DOHH2 (cell line): ENCODE results near the gene ARMC8.

Experiments used
- H3F3A ChIP-seq: fragments of 200-600 bp; sonication (generic), shearing (Covaris generic); 2 replicates; pipeline ENCODE4 v1.6.0; 2016; ENCODE audit warnings: antibody characterized with exemption, mild to moderate bottlenecking; ENCODE audit not compliant: control insufficient read depth, insufficient read depth
- H3K27ac ChIP-seq: fragments of 200-600 bp; sonication (generic); 2 replicates; pipeline ENCODE4 v1.5.1; 2014; ENCODE audit warnings: low read depth, mild to moderate bottlenecking, low read length, moderate library complexity
- H3K27me3 ChIP-seq: fragments of 200-600 bp; sonication (generic); 2 replicates; pipeline ENCODE4 v1.6.1; 2014; ENCODE audit warnings: mild to moderate bottlenecking, low read length, mixed read lengths; ENCODE audit not compliant: control insufficient read depth
- H3K36me3 ChIP-seq: fragments of 200-600 bp; sonication (generic); 2 replicates; pipeline ENCODE4 v1.6.1; 2014; ENCODE audit warnings: mild to moderate bottlenecking, low read length, moderate library complexity, mixed read lengths; ENCODE audit not compliant: control insufficient read depth
- H3K4me1 ChIP-seq: fragments of 200-600 bp; sonication (generic); 2 replicates; pipeline ENCODE4 v1.6.1; 2014; ENCODE audit warnings: mild to moderate bottlenecking, low read length, mixed read lengths; ENCODE audit not compliant: control insufficient read depth
- H3K4me2 ChIP-seq: fragments of 200-600 bp; sonication (generic); 2 replicates; pipeline ENCODE4 v1.6.0; 2014; ENCODE audit warnings: mild to moderate bottlenecking, low read length, moderate library complexity
- H3K4me3 ChIP-seq: fragments of 200-600 bp; sonication (generic); 2 replicates; pipeline ENCODE4 v1.5.1; 2014; ENCODE audit warnings: mild to moderate bottlenecking, low read length, mixed read lengths
- H3K79me2 ChIP-seq: fragments of 200-600 bp; sonication (generic); 2 replicates; pipeline ENCODE4 v1.6.1; 2014; ENCODE audit warnings: mild to moderate bottlenecking, low read length, mixed read lengths; ENCODE audit not compliant: control insufficient read depth
- H3K9me2 ChIP-seq: fragments of 200-600 bp; sonication (generic); replicated peaks from 2 replicates; pipeline ENCODE4 v1.6.1; 2014; ENCODE audit warnings: mild to moderate bottlenecking, low read length, mixed read lengths; ENCODE audit not compliant: control insufficient read depth
- H3K9me3 ChIP-seq: fragments of 200-600 bp; sonication (generic); 2 replicates; pipeline ENCODE4 v1.6.1; 2014; ENCODE audit warnings: antibody characterized with exemption, low read length, mixed read lengths; ENCODE audit not compliant: control insufficient read depth, insufficient read depth
- H4K20me1 ChIP-seq: fragments of 200-600 bp; sonication (generic); 2 replicates; pipeline ENCODE4 v1.6.0; 2014; ENCODE audit warnings: low read depth, mild to moderate bottlenecking, antibody characterized with exemption, low read length, moderate library complexity; ENCODE audit not compliant: control insufficient read depth, insufficient read depth
- CTCF ChIP-seq: fragments of 200-600 bp; sonication (generic); IDR thresholded peaks from one replicate; pipeline ENCODE4 v1.5.1; 2014; ENCODE audit warnings: antibody characterized with exemption, mild to moderate bottlenecking, low read depth, low read length; ENCODE audit not compliant: poor library complexity, severe bottlenecking
- EZH2phosphoT487 ChIP-seq: fragments of 200-600 bp; sonication (generic); IDR thresholded peaks from 2 replicates; pipeline ENCODE4 v1.6.1; 2017; ENCODE audit warnings: borderline replicate concordance, mild to moderate bottlenecking, antibody characterized with exemption, low read length, moderate library complexity, mixed read lengths

ARMC8 gene

GRCh38 chr3:138173769-138174420 is 13.2 kb upstream of the ARMC8 start:
- no peak for TF ChIP-seq EZH2phosphoT487
- no peak for TF ChIP-seq CTCF
- Histone ChIP-seq H3K27me3 (no peaks in the 10 kb centered on the region), H3K27ac (peak overlapping the region; percentile 61)

GRCh38 chr3:138174421-138175131 is 12.5 kb upstream of the ARMC8 start, which contains the start of gene DBR1:
Gene DBR1 (minus strand): TSS chr3:138174921. CDS start chr3:138174795, 126 bp downstream.
- peaks cover 41% of the 10 kb centered on the region for H3K79me2 ChIP-seq
- H4K20me1 ChIP-seq = no peaks in the 10 kb centered on the region
- no peaks in the 10 kb centered on the region; the same call in 1 of the 2 replicates for H3F3A ChIP-seq
- H3K9me3 ChIP-seq = no peaks in the 10 kb centered on the region
- H3K27me3 ChIP-seq = no peaks in the 10 kb centered on the region
- H3K36me3 ChIP-seq = peaks cover 37% of the 10 kb centered on the region
- peak within 1 kb of the TSS; percentile 99 for H3K4me2 ChIP-seq
- peak within 1 kb of the TSS; percentile 98 for H3K4me3 ChIP-seq
- no peaks in the 10 kb centered on the region for H3K9me2 ChIP-seq
- H3K27ac ChIP-seq = peak within 1 kb of the TSS; percentile 61
- TF ChIP-seq EZH2phosphoT487 (no peak), CTCF (no peak)
- H3K4me1 ChIP-seq = peaks cover 29% of the 10 kb centered on the region

More at GRCh38 chr3:138173769-138174420, 13.2 kb upstream of the ARMC8 start:
- peak overlapping the region; percentile 98 for H3K4me3 ChIP-seq
- no peaks in the 10 kb centered on the region for H3K9me3 ChIP-seq
- peak overlapping the region; percentile 99 for H3K4me2 ChIP-seq
- peaks cover 42% of the 10 kb centered on the region for H3K36me3 ChIP-seq
- H3K79me2 ChIP-seq = peaks cover 41% of the 10 kb centered on the region
- no peaks in the 10 kb centered on the region for H4K20me1 ChIP-seq
- H3K4me1 ChIP-seq = peaks cover 29% of the 10 kb centered on the region
- no peaks in the 10 kb centered on the region; the same call in 1 of the 2 replicates for H3F3A ChIP-seq
- no peaks in the 10 kb centered on the region for H3K9me2 ChIP-seq

- Histone ChIP-seq H3K79me2 (no peaks in the 10 kb centered on the region), H3K4me1 (peaks cover 1% of the 10 kb centered on the region; the same call in 1 of the 2 replicates), H3F3A (no peaks in the 10 kb centered on the region; the same call in 1 of the 2 replicates), H3K4me3 (no peak overlapping the region), H3K4me2 (no peak overlapping the region), H3K36me3 (no peaks in the 10 kb centered on the region), H3K27me3 (peaks cover 22% of the 10 kb centered on the region), H3K9me2 (no peaks in the 10 kb centered on the region), H3K9me3 (no peaks in the 10 kb centered on the region), H4K20me1 (no peaks in the 10 kb centered on the region), H3K27ac (no peak overlapping the region)
- TF ChIP-seq EZH2phosphoT487 = no peak
- TF ChIP-seq CTCF = peak; percentile 68
Observed at GRCh38 chr3:138180375-138181029, 6.6 kb upstream of the ARMC8 start.
